Smooth muscle cell (in vitro differentiated cells): ENCODE data around the gene ANKK1. TPM values are rescaled to one million over a fixed set of nuclear protein-coding genes. Genes with fewer than 3 reads are reported as not detected.

Source experiments
- DNase-seq: peaks from one replicate; lab custom pipeline; 2025; ENCODE audit not compliant: unreplicated experiment; lab: John Stamatoyannopoulos, UW
- H2AFZ ChIP-seq: fragments of 200-600 bp; sonication (generic); 2 replicates; pipeline ENCODE4 v1.6.0; 2016; ENCODE audit warnings: antibody characterized with exemption, low read depth, mild to moderate bottlenecking
- H3F3A ChIP-seq: fragments of 200-600 bp; sonication (generic); 2 replicates; pipeline ENCODE4 v1.6.0; 2017; ENCODE audit warnings: antibody characterized with exemption, low read depth
- H3K27ac ChIP-seq: fragments of 200-600 bp; sonication (generic); 2 replicates; pipeline ENCODE4 v1.5.1; 2016; ENCODE audit warnings: low read depth, mild to moderate bottlenecking
- H3K27me3 ChIP-seq: fragments of 200-600 bp; sonication (generic); 2 replicates; pipeline ENCODE4 v1.6.1; 2016; ENCODE audit warnings: low read depth, mild to moderate bottlenecking
- H3K36me3 ChIP-seq: fragments of 200-600 bp; sonication (generic); 2 replicates; pipeline ENCODE4 v1.5.1; 2016; ENCODE audit warnings: low read depth
- H3K4me1 ChIP-seq: fragments of 200-600 bp; sonication (generic); 2 replicates; pipeline ENCODE4 v1.5.1; 2016; ENCODE audit warnings: low read depth
- H3K4me2 ChIP-seq: fragments of 200-600 bp; sonication (generic); 2 replicates; pipeline ENCODE4 v1.6.0; 2016; ENCODE audit warnings: mild to moderate bottlenecking
- H3K4me3 ChIP-seq: fragments of 200-600 bp; sonication (generic); 2 replicates; pipeline ENCODE4 v1.5.1; 2016; ENCODE audit warnings: mild to moderate bottlenecking
- H3K79me2 ChIP-seq: fragments of 200-600 bp; sonication (generic); 2 replicates; pipeline ENCODE4 v1.6.0; 2016; ENCODE audit warnings: low read depth, mild to moderate bottlenecking
- H3K9ac ChIP-seq: fragments of 200-600 bp; sonication (generic); 2 replicates; pipeline ENCODE4 v1.6.0; 2016; ENCODE audit warnings: low read depth
- H3K9me3 ChIP-seq: fragments of 200-600 bp; sonication (generic); replicated peaks from 2 replicates; pipeline ENCODE4 v1.5.1; 2016; ENCODE audit warnings: low read depth
- H4K20me1 ChIP-seq: fragments of 200-600 bp; sonication (generic); 2 replicates; pipeline ENCODE4 v1.6.0; 2016; ENCODE audit warnings: low read depth
- CTCF ChIP-seq: fragments of 200-600 bp; sonication (generic); IDR thresholded peaks from 2 replicates; pipeline ENCODE4 v1.5.1; 2017; ENCODE audit warnings: borderline replicate concordance, mild to moderate bottlenecking, antibody characterized with exemption; ENCODE audit not compliant: insufficient read depth, poor library complexity, severe bottlenecking
- WGBS: methylation state at CpG from one replicate; pipeline ENCODE4 v1.1.7; 2016; ENCODE audit warnings: low lambda C conversion rate; 5-methylcytosine and 5-hydroxymethylcytosine counted together
- polyA plus RNA-seq: library from polyadenylated mRNA; unstranded; fragments of >200 nt; fragmentation: Nextera tagmentation; extraction: Ambion mirVana; gene quantifications from 2 replicates; pipeline ENCODE4 v1.2.1, GENCODE V29; 2016
- total RNA-seq: library from RNA; depleted of rRNA; stranded (reverse); fragments of >200 nt; gene quantifications from 2 replicates; pipeline ENCODE4 v1.2.3, GENCODE V29; 2014

Gene ANKK1
- total and polyA plus RNA-seq, 2 experiments from 2014 or later: not detected

GRCh38 chr11:113363406-113363805 lies 24.2 kb upstream of the ANKK1 start:
- no peak for DNase-seq
- no peak for TF ChIP-seq CTCF
- Histone ChIP-seq H4K20me1 (no peaks in the 10 kb centered on the region), H3K79me2 (no peaks in the 10 kb centered on the region), H3K27ac (no peak overlapping the region), H3K27me3 (no peaks in the 10 kb centered on the region), H3K9me3 (no peaks in the 10 kb centered on the region), H3K4me2 (no peak overlapping the region), H3K4me3 (no peak overlapping the region), H2AFZ (no peak overlapping the region), H3K4me1 (no peaks in the 10 kb centered on the region), H3K9ac (no peak overlapping the region), H3K36me3 (no peaks in the 10 kb centered on the region), H3F3A (no peaks in the 10 kb centered on the region)
- 86% methylated on average over 5 of the region's 5 CpGs for WGBS

DNA sequence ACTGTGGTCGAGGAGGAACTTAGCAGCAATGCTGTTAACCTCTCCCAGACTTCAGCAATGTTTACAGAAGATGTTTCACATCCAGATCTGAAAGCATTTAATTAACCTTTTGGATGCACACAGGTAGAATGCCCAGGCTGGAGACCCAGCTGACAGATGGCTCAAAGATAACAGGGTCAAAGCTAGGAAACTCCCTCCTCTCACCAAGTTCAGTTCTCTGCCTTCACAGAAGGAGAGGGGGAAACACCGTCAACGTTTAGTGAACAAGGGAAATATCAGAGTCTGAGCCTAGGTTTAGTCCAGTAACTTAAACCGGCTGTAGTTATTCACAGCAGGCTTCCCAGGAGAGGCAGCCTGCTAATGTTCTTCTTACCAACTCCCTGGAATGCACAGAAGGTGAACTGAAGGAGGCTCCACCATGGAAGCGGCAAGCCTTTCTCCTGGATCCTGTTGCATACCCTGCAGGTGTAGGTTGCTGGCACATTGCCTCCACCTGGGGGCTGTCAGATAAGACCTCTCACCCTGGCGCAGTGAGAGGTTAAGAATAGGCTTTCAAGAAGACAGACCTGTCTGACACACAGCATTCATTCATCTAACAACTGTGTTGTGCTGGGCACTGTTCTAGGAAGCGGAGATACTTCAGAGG lies 23.5 kb upstream of the ANKK1 start:
- Histone ChIP-seq H3K9me3 (no peaks in the 10 kb centered on the region), H3K79me2 (no peaks in the 10 kb centered on the region), H3K36me3 (no peaks in the 10 kb centered on the region), H3F3A (no peaks in the 10 kb centered on the region), H4K20me1 (no peaks in the 10 kb centered on the region), H3K4me3 (no peak overlapping the region), H3K4me1 (no peaks in the 10 kb centered on the region), H3K27ac (no peak overlapping the region), H3K9ac (no peak overlapping the region), H3K27me3 (no peaks in the 10 kb centered on the region), H3K4me2 (no peak overlapping the region), H2AFZ (no peak overlapping the region)
- 95% methylated on average over 7 of the region's 7 CpGs for WGBS
- TF ChIP-seq CTCF: no peak
- DNase-seq: no peak

DNA sequence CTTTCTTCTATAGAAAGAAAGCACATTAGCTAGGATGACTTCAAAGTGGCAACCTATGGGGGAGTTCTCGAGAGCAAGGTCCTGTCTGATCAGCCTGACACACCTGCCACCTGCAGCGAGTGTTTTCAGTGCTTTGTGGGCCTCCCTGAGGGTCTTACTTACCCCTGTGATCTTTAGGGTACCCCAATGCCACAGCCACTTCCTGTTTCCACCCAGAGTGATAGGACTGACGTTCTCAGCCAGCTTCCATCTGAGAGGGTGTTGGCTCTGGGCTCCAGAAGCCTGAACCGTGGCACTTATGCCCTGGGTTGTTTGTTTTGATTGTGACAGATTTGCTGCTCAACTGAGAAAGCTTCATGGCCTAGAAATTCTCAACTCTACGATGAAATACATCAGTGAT lies 21.7 kb upstream of the ANKK1 start:
- no peaks in the 10 kb centered on the region for H3K36me3 ChIP-seq
- DNase-seq: no peak
- no peaks in the 10 kb centered on the region for H4K20me1 ChIP-seq
- H3K4me3 ChIP-seq: no peak overlapping the region
- H3F3A ChIP-seq: no peaks in the 10 kb centered on the region
- no peak overlapping the region for H3K9ac ChIP-seq
- H3K79me2 ChIP-seq: no peaks in the 10 kb centered on the region
- no peak overlapping the region for H3K4me2 ChIP-seq
- no peak for TF ChIP-seq CTCF
- no peaks in the 10 kb centered on the region for H3K9me3 ChIP-seq
- H3K27me3 ChIP-seq: no peaks in the 10 kb centered on the region
- H2AFZ ChIP-seq: no peak overlapping the region
- no peaks in the 10 kb centered on the region for H3K4me1 ChIP-seq
- WGBS: 91% methylated on average over 5 of the region's 5 CpGs
- no peak overlapping the region for H3K27ac ChIP-seq

DNA sequence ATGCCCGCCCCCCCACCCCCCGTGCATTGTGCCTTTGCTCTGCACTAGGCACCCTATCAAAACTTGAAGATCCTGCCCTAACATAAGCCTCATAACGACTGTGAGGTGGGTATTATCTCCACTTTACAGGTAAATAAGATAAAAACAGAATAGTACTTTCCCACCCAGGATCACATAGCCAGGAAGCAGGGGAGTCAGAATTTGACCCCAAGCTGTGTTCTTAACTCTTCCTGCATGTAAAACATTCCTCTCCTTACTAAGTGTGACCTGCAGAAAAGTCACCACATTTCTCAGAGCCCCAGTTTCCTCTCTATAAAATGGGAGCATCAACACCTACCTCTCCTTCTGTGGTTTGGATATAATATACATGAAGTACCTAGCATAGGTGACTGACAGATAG lies 18.2 kb upstream of the ANKK1 start:
- 87% methylated on average over 3 of the region's 3 CpGs for WGBS
- no peak for DNase-seq
- H3K9me3 ChIP-seq: no peaks in the 10 kb centered on the region

More for the DNA sequence above, 18.2 kb upstream of the ANKK1 start:
- no peaks in the 10 kb centered on the region for H3K36me3 ChIP-seq
- no peaks in the 10 kb centered on the region for H4K20me1 ChIP-seq
- no peak overlapping the region for H3K9ac ChIP-seq
- no peak overlapping the region for H3K4me3 ChIP-seq
- H2AFZ ChIP-seq: no peak overlapping the region
- no peak for TF ChIP-seq CTCF
- no peak overlapping the region for H3K27ac ChIP-seq
- H3K4me2 ChIP-seq: no peak overlapping the region
- H3K79me2 ChIP-seq: no peaks in the 10 kb centered on the region
- H3K4me1 ChIP-seq: no peaks in the 10 kb centered on the region
- no peaks in the 10 kb centered on the region for H3K27me3 ChIP-seq
- peaks cover 4% of the 10 kb centered on the region for H3F3A ChIP-seq
